Measurements from ENCODE around the gene SIGLEC10. TPM values are rescaled to one million over a fixed set of nuclear protein-coding genes. Genes with fewer than 3 reads are reported as not detected.

The SIGLEC10 gene
- total RNA-seq, 3 donors from 2014 or later (not counting 1 experiment from before 2014, with no cell fraction given): 1.7 to 28.9 (median 6.6) TPM

DNA sequence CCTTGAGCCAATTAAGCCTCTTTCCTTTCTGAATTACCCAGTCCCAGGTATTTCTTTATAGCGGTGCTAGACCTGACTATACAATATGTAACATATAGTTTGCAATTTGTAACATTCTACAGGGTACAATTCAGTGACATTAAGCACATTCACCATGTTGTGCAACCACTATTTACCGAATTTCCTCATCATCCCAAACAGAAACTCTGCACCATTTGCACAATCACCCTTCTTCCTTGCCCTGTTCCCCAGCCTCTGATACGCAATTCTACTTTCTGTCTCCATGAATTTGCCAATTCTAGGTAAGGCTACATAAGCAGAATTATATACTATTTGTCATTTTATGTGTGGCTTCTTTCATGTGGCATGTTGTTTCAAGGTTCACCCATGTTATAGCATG, 13.7 kb upstream of the SIGLEC10 start:
- ATAC-seq: no peak
- no peaks in the 10 kb centered on the region for H3K4me1 ChIP-seq (ENCODE audit: control insufficient read depth, insufficient read depth, low read length)
- H3K9me3 ChIP-seq (ENCODE audit: control insufficient read depth, insufficient read depth, low read length): no peaks in the 10 kb centered on the region
- peaks cover 9 to 17% of the 10 kb centered on the region in 2 donors for H3K27me3 Mint-ChIP-seq (ENCODE audit: low read depth in 2 of 2)
- H3K4me3 ChIP-seq (ENCODE audit: low read length): no peak overlapping the region
- no peak overlapping the region for H3K27ac ChIP-seq (ENCODE audit: low read length)
- TF ChIP-seq, protein P1, sequence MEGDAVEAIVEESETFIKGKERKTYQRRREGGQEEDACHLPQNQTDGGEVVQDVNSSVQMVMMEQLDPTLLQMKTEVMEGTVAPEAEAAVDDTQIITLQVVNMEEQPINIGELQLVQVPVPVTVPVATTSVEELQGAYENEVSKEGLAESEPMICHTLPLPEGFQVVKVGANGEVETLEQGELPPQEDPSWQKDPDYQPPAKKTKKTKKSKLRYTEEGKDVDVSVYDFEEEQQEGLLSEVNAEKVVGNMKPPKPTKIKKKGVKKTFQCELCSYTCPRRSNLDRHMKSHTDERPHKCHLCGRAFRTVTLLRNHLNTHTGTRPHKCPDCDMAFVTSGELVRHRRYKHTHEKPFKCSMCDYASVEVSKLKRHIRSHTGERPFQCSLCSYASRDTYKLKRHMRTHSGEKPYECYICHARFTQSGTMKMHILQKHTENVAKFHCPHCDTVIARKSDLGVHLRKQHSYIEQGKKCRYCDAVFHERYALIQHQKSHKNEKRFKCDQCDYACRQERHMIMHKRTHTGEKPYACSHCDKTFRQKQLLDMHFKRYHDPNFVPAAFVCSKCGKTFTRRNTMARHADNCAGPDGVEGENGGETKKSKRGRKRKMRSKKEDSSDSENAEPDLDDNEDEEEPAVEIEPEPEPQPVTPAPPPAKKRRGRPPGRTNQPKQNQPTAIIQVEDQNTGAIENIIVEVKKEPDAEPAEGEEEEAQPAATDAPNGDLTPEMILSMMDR (IDR thresholded peaks at IDR 0.05): no peak
- no peaks in the 10 kb centered on the region for H3K36me3 ChIP-seq (ENCODE audit: control insufficient read depth, insufficient read depth, low read length)
- H3K9me3 Mint-ChIP-seq: no peaks in the 10 kb centered on the region
- H3K4me3 Mint-ChIP-seq: no peak overlapping the region
- intact Hi-C loops (cut with micrococcal nuclease): no loop called here
- H3K27me3 ChIP-seq (ENCODE audit: control insufficient read depth, insufficient read depth, low read length): no peaks in the 10 kb centered on the region
- no peak for DNase-seq
- no peak overlapping the region for H3K27ac Mint-ChIP-seq
- no peaks in the 10 kb centered on the region for H3K36me3 Mint-ChIP-seq
- 69% methylated on average over 3 of the region's 3 CpGs for WGBS (ENCODE audit: insufficient coverage)
- H3K4me1 Mint-ChIP-seq: no peaks in the 10 kb centered on the region

DNA sequence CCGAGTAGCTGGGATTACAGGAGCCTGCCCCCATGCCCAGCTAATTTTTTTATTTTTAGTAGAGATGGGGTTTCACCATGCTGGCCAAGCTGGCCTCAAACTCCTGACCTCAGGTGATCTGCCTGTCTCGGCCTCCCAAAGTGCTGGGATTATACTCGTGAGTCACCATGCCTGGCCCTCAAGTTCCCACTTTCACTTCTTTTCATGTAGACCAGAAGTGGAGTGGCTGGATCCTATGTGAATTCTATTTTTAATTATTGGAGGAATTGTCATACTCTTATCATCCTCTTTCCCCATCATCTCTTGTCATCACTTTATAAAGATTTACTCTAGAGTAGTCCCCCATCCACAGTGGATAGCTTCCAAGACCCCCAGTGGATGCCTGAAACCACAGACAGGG, 12.8 kb upstream of the SIGLEC10 start:
- H3K4me3 ChIP-seq (ENCODE audit: low read length): no peak overlapping the region
- Mint-ChIP-seq H3K27me3 (ENCODE audit: low read depth in 2 of 2) (peaks cover 6 to 17% of the 10 kb centered on the region in 2 donors), H3K36me3 (no peaks in the 10 kb centered on the region), H3K9me3 (no peaks in the 10 kb centered on the region), H3K4me3 (no peak overlapping the region), H3K27ac (no peak overlapping the region), H3K4me1 (no peaks in the 10 kb centered on the region)
- intact Hi-C loops (cut with micrococcal nuclease): no loop called here
- ATAC-seq: no peak
- no peaks in the 10 kb centered on the region for H3K4me1 ChIP-seq (ENCODE audit: control insufficient read depth, insufficient read depth, low read length)
- H3K9me3 ChIP-seq (ENCODE audit: control insufficient read depth, insufficient read depth, low read length): no peaks in the 10 kb centered on the region
- TF ChIP-seq, protein P1 (IDR thresholded peaks at IDR 0.05): no peak
- no peak overlapping the region for H3K27ac ChIP-seq (ENCODE audit: low read length)
- no peaks in the 10 kb centered on the region for H3K36me3 ChIP-seq (ENCODE audit: control insufficient read depth, insufficient read depth, low read length)
- WGBS (ENCODE audit: insufficient coverage): 65% methylated on average over 3 of the region's 3 CpGs
- no peaks in the 10 kb centered on the region for H3K27me3 ChIP-seq (ENCODE audit: control insufficient read depth, insufficient read depth, low read length)
- no peak for DNase-seq

DNA sequence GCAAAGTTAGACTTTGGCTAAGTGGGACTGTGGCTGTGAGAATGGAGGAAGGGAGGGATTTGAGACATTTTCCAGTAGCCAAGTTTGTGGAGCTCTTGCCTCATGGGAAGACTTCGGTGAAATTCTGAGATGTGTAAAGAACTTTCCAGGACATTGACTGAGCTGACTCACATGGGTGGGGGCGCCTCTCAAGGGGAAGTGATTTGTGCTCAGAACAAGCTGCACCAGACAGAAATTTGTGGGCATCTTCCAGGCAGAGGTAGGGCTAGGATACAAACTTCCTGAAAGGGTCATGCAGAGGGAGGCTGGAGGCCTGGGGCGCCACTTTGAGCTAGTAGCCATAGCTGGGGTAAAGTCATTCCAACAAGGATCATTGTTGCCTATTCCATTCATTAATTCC, 9.8 kb upstream of the SIGLEC10 start:
- H3K4me3 ChIP-seq (ENCODE audit: low read length): no peak overlapping the region
- DNase-seq: no peak
- H3K4me3 Mint-ChIP-seq: no peak overlapping the region
- intact Hi-C loops (cut with micrococcal nuclease): no loop called here
- H3K36me3 Mint-ChIP-seq: no peaks in the 10 kb centered on the region
- H3K27ac ChIP-seq (ENCODE audit: low read length): no peak overlapping the region
- no peaks in the 10 kb centered on the region for H3K4me1 ChIP-seq (ENCODE audit: control insufficient read depth, insufficient read depth, low read length)
- no peaks in the 10 kb centered on the region for H3K27me3 ChIP-seq (ENCODE audit: control insufficient read depth, insufficient read depth, low read length)
- peaks cover 14 to 24% of the 10 kb centered on the region in 2 donors for H3K27me3 Mint-ChIP-seq (ENCODE audit: low read depth in 2 of 2)
- ATAC-seq: no peak
- TF ChIP-seq, protein P1 (IDR thresholded peaks at IDR 0.05): no peak
- H3K9me3 Mint-ChIP-seq: no peaks in the 10 kb centered on the region
- 62% methylated on average over 3 of the region's 3 CpGs for WGBS (ENCODE audit: insufficient coverage)
- H3K36me3 ChIP-seq (ENCODE audit: control insufficient read depth, insufficient read depth, low read length): no peaks in the 10 kb centered on the region
- no peaks in the 10 kb centered on the region for H3K9me3 ChIP-seq (ENCODE audit: control insufficient read depth, insufficient read depth, low read length)
- H3K4me1 Mint-ChIP-seq: peaks cover under 1 to 1% of the 10 kb centered on the region in 2 donors
- no peak overlapping the region for H3K27ac Mint-ChIP-seq

DNA sequence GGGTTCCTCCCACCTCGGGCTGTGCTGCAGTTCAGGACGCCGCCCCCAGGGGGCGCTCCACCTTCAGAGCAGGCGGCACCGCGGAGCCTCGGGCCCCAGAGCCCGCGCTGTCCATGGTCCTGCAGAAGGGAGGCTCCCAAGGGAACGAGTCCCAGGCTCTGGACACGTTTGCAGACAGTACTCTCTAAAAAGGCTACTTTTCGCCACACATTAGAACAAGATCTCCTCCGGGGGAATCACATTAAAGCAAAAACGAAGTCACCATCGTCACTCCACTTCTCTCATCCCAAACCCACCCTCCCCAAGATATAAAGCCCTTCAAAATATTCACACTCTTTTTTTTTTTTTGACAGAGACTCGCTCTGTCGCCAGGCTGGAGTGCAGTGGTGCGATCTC, 4.6 kb upstream of the SIGLEC10 start:
- DNase-seq (peak; percentile 89 to 92), ATAC-seq (peak; percentile 94 to 98 (median 95))
- Mint-ChIP-seq H3K4me1 (peaks cover 15 to 20% of the 10 kb centered on the region in 2 donors), H3K36me3 (no peaks in the 10 kb centered on the region), H3K4me3 (peak overlapping the region; percentile 74), H3K27me3 (ENCODE audit: low read depth in 2 of 2) (peaks cover 16 to 17% of the 10 kb centered on the region in 2 donors), H3K27ac (peak overlapping the region in 1 of 2 donors; percentile 38), H3K9me3 (no peaks in the 10 kb centered on the region)
- no peak overlapping the region for H3K27ac ChIP-seq (ENCODE audit: low read length)
- no peak overlapping the region for H3K4me3 ChIP-seq (ENCODE audit: low read length)
- 5% methylated on average over 19 of the region's 19 CpGs for WGBS (ENCODE audit: insufficient coverage)
- H3K36me3 ChIP-seq (ENCODE audit: control insufficient read depth, insufficient read depth, low read length): no peaks in the 10 kb centered on the region
- peaks cover 34% of the 10 kb centered on the region for H3K4me1 ChIP-seq (ENCODE audit: control insufficient read depth, insufficient read depth, low read length)
- H3K9me3 ChIP-seq (ENCODE audit: control insufficient read depth, insufficient read depth, low read length): no peaks in the 10 kb centered on the region
- intact Hi-C loops (cut with micrococcal nuclease): loop anchor here (1.0 to 5.0 kb wide), 5 partner anchors 17 to 235 kb away; no protein-coding TSS in a partner anchor
- peaks cover 5% of the 10 kb centered on the region for H3K27me3 ChIP-seq (ENCODE audit: control insufficient read depth, insufficient read depth, low read length)
- TF ChIP-seq, protein P1 (IDR thresholded peaks at IDR 0.05): peak; percentile 99
